Large intestine (tissue), 3 donors: ENCODE measurements around the gene TBL1X. TPM values are rescaled to one million over a fixed set of nuclear protein-coding genes. Genes with fewer than 3 reads are reported as not detected.
"Not testable (repeated sequence)": the region's sequence is repeated elsewhere in the genome, so short reads cannot be mapped to it uniquely, and the experiment has no call there.

ENCODE experiments used
- DNase-seq, 2 donors: peaks; one replicate each; pipeline versions ENCODE4 v3.0.0 to v3.0.0-alpha.2; 2013
- H3K27ac ChIP-seq: one replicate; pipeline ENCODE4 v1.5.1; 2013; ENCODE audit warnings: low read length
- H3K27me3 ChIP-seq: 2 replicates; pipeline ENCODE4 v1.6.1; 2013; ENCODE audit warnings: low read length; ENCODE audit not compliant: control insufficient read depth, insufficient read depth
- H3K36me3 ChIP-seq: 2 replicates; pipeline ENCODE4 v1.6.1; 2013; ENCODE audit warnings: low read length; ENCODE audit not compliant: control insufficient read depth, insufficient read depth
- H3K4me1 ChIP-seq: one replicate; pipeline ENCODE4 v1.6.1; 2013; ENCODE audit warnings: low read length; ENCODE audit not compliant: control insufficient read depth, insufficient read depth
- H3K4me3 ChIP-seq: one replicate; pipeline ENCODE4 v1.5.1; 2013; ENCODE audit warnings: low read length
- H3K9me3 ChIP-seq: one replicate; pipeline ENCODE4 v1.6.1; 2013; ENCODE audit warnings: mild to moderate bottlenecking, low read depth, low read length, moderate library complexity; ENCODE audit not compliant: control insufficient read depth
- WGBS: methylation state at CpG from one replicate; pipeline ENCODE4 v1.1.5; 2013; ENCODE audit warnings: low lambda C conversion rate; ENCODE audit not compliant: insufficient coverage; 5-methylcytosine and 5-hydroxymethylcytosine counted together
- polyA plus RNA-seq: library from polyadenylated mRNA; unstranded; fragments of 120-200 nt; gene quantifications from one replicate; pipeline ENCODE4 v1.2.1, GENCODE V29; 2013

The TBL1X gene
- polyA plus RNA-seq, 1 donor = 9.6 TPM

DNA sequence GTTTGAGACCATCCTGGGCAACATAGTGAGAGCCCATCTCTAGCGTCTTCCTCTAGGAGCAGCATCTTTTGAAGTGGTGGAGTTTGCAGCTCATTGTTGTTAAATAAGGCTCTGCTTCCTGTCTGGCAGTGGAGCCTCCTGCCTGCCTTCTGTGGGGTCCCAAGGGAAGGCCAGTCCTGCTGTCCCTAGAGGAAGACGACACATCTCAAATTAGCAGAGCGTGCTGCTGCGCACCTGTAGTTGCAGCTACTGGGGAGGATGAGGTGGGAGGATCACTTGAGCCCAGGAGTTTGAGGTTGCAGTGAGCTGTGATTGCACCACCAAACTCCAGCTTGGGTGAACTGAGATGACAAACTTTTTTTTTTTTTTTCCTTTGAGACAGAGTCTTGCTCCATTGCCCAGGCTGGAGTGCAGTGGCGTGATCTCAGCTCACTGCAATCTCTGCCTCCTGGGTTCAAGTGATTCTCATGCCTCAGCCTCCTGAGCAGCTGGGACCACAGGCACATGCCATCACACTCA lies 303.5 kb downstream of the TBL1X start:
- DNase-seq, H3K4me1 ChIP-seq, H3K9me3 ChIP-seq, H3K27ac ChIP-seq, H3K36me3 ChIP-seq, H3K27me3 ChIP-seq, H3K4me3 ChIP-seq: not testable (repeated sequence)
- WGBS = no CpG with 5 or more reads among the region's 5 CpGs

DNA sequence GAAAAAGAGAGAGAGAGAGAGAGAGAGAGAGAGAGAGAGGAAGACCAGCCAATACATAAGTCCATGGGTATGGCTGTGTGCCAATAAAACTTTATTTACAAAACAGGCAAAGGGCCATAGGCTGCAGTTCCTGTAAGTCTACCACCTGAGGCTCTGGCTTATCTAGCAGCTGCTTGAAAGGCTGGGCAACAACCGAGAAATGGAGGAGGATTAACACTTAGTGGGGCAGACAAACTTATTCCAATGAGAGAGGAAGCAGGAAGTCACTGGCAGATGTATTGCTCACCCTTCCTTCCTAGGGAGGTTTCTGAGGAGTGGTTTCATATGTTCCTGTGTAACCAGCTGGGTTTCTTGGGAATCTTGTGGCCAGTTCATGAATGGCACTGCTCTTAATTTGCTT lies 305.5 kb downstream of the TBL1X start:
- Histone ChIP-seq H3K27me3 (no peaks in the 10 kb centered on the region), H3K9me3 (no peaks in the 10 kb centered on the region), H3K4me3 (no peak overlapping the region), H3K36me3 (no peaks in the 10 kb centered on the region), H3K27ac (no peak overlapping the region), H3K4me1 (no peaks in the 10 kb centered on the region)
- no CpG with 5 or more reads among the region's 1 CpG for WGBS
- no peak for DNase-seq

DNA sequence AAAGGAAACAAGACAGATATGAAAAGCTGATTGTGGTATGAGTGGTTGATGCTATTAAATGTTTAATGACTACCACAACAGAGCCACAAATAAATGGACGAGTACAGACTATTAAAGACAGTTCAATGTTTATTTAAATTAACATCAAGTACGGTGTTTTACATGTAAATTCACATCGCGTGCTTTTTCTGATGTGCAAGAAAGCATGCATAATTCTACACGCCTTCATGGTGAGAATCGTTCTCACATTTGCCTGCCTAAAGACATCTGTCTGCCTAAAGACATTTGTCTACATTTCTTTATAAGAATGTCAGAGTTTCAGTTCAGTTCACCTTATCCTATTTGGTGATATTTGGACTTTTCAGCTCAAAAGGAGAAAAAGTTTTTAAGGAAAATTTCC lies 308.1 kb downstream of the TBL1X start:
- Histone ChIP-seq H3K4me1 (no peaks in the 10 kb centered on the region), H3K27ac (no peak overlapping the region), H3K4me3 (no peak overlapping the region), H3K27me3 (no peaks in the 10 kb centered on the region), H3K36me3 (no peaks in the 10 kb centered on the region), H3K9me3 (no peaks in the 10 kb centered on the region)
- no CpG with 5 or more reads among the region's 6 CpGs for WGBS
- no peak for DNase-seq

DNA sequence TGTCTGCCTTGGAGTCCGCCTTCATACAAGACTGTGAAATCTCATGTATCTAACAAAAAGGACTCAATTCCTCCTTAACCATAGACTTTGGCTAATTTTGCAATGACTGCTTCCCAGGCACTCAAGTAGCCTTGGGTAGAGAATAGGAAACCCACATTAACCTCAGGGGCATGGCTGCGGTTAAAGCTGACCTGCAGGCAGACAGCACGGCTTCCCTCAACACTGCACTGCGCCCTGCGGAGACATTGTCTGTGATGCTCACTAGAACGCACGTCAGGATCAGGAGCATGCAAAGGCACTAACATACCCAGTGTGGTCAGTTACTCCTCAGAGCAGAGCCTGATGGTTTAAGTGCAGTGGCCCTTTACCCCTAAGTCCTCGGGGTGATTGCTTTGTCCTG lies 311.1 kb downstream of the TBL1X start:
- no peak overlapping the region for H3K27ac ChIP-seq
- no peaks in the 10 kb centered on the region for H3K36me3 ChIP-seq
- H3K9me3 ChIP-seq = no peaks in the 10 kb centered on the region
- H3K4me1 ChIP-seq = no peaks in the 10 kb centered on the region
- no peaks in the 10 kb centered on the region for H3K27me3 ChIP-seq
- no peak for DNase-seq
- WGBS = no CpG with 5 or more reads among the region's 8 CpGs
- no peak overlapping the region for H3K4me3 ChIP-seq

DNA sequence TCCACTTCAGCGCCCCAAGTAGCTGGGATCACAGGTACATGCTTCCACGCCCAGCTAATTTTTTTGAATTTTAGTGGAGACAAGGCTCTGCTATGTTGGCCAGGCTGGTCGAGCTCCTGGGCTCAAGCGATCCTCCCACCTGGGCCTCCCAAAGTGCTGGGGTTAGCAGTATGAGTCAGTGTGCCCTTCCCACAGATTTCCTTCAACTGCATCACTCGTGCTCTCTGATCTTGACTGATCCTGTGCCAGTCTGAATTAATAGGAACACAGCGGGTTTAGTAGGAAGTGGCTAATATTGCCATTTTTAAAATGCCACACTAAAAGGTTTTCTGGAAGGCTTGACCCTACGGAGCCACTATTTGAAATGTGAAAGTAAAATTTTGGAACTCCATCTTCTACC lies 317.1 kb downstream of the TBL1X start:
- Histone ChIP-seq H3K27ac (no peak overlapping the region), H3K9me3 (no peaks in the 10 kb centered on the region), H3K27me3 (peaks cover 4% of the 10 kb centered on the region), H3K4me1 (peaks cover 4% of the 10 kb centered on the region), H3K4me3 (no peak overlapping the region), H3K36me3 (no peaks in the 10 kb centered on the region)
- no peak for DNase-seq
- WGBS = no CpG with 5 or more reads among the region's 7 CpGs

DNA sequence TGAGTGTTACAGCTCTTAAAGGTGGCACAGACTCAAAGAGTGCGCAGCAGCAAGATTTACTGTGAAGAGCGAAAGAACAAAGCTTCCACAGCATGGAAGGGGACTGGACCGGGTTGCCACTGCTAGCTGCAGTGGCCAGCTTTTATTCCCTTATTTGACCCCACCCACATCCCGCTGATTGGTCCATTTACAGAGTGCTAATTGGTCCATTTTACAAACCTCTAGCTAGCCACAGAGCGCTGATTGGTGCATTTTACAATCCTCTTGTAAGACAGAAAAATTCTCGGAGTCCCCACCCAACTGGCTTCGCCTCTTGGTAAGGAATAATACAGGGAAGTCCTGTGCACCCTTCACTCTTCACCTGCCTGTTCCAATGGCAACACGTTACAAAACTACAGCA lies 319.5 kb downstream of the TBL1X start:
- Histone ChIP-seq H3K27me3 (peaks cover 4% of the 10 kb centered on the region), H3K36me3 (no peaks in the 10 kb centered on the region), H3K9me3 (no peaks in the 10 kb centered on the region), H3K27ac (no peak overlapping the region), H3K4me1 (peaks cover 11% of the 10 kb centered on the region), H3K4me3 (no peak overlapping the region)
- DNase-seq = no peak
- WGBS = no CpG with 5 or more reads among the region's 8 CpGs

DNA sequence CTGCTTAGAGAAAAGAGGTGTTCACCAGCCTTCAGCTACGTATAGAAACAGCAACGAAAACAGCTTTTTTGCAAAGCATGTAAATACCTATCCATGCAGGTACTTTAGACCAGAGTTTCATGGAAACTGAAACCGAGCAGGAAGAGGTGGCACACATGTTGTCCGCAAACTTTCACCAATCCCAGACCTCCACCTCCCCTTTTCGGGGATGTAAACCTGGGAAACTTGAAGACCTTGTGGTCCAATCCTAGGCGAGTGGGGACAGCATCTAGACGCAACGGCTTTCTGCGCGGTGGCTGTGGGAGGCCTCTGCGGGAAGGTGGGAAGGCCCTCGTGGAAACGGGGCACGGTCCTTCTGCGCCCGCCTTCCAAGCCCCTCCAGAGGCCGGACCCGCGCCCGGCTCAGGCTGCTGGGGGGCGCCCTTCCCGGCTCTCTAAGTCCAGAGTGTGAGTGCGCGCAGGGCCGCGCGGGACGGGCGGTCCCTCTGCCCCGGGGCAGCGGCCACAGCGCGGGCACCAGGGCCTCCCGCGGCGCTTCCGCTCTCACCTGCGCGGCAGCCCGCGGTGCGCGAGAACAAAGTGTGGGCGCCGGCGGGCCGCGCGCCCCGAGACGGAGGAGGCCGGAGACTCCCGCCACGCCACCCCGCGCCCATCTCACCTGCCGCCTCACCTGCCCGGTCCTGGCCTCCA lies 320.5 kb downstream of the TBL1X start:
- DNase-seq = peak; percentile 29 to 72
- Histone ChIP-seq H3K4me3 (peak overlapping the region; percentile 43), H3K27ac (peak overlapping the region; percentile 56)

DNA sequence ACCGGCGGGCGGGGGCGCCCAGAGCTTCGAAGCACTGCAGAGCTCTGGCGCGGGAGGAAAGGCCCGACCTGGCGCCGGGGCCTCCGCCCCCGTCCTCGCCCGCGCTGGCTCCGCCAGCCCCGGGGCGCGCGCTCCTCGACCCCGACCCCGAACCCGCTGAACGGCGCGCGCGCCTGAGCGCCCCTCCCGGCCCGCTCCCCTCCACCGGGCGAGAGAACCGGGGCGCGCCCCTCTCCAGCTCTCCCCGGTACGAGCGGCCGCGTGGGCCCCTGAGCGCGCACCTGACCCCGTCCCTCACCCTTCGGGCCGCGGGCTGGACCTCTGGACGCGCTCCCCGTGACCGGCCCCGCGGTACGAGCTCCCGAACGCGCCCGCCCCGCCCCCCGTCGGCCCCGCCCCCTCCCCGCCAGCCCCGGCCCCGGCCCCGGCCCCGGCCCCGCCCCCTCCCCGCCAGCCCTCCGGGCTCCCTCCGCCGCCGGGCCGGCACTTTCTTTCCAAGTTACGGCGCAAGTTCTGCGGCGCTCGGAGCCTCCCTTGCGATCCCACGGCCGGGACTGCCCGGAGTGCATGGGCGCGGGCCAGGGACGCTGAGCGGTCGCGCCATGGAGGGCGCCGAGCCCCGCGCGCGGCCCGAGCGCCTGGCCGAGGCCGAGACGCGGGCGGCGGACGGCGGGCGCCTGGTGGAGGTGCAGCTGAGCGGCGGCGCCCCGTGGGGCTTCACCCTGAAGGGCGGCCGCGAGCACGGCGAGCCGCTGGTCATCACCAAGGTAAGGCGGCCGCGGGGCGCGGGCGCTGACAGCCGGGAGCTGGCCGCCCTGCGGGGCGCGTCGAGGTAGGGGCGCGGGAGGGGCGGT lies 321.3 kb downstream of the TBL1X start, which contains the start of gene SHROOM2:
TSS of gene SHROOM2 (plus strand) at position 486 of the 854 bp plus-strand sequence. CDS start at position 603, 117 bp downstream.
- Histone ChIP-seq H3K27ac (peak within 1 kb of the TSS; percentile 59), H3K36me3 (no peaks in the 10 kb centered on the region), H3K27me3 (peaks cover 4% of the 10 kb centered on the region), H3K4me1 (peaks cover 11% of the 10 kb centered on the region), H3K9me3 (no peaks in the 10 kb centered on the region), H3K4me3 (peak within 1 kb of the TSS; percentile 61)
- peak; percentile 24 to 53 for DNase-seq
- no CpG with 5 or more reads among the region's 132 CpGs for WGBS

More for the DNA sequence above, 320.5 kb downstream of the TBL1X start:
- Histone ChIP-seq H3K27me3 (peaks cover 4% of the 10 kb centered on the region), H3K4me1 (peaks cover 11% of the 10 kb centered on the region), H3K36me3 (no peaks in the 10 kb centered on the region), H3K9me3 (no peaks in the 10 kb centered on the region)
- WGBS = no CpG with 5 or more reads among the region's 58 CpGs

DNA sequence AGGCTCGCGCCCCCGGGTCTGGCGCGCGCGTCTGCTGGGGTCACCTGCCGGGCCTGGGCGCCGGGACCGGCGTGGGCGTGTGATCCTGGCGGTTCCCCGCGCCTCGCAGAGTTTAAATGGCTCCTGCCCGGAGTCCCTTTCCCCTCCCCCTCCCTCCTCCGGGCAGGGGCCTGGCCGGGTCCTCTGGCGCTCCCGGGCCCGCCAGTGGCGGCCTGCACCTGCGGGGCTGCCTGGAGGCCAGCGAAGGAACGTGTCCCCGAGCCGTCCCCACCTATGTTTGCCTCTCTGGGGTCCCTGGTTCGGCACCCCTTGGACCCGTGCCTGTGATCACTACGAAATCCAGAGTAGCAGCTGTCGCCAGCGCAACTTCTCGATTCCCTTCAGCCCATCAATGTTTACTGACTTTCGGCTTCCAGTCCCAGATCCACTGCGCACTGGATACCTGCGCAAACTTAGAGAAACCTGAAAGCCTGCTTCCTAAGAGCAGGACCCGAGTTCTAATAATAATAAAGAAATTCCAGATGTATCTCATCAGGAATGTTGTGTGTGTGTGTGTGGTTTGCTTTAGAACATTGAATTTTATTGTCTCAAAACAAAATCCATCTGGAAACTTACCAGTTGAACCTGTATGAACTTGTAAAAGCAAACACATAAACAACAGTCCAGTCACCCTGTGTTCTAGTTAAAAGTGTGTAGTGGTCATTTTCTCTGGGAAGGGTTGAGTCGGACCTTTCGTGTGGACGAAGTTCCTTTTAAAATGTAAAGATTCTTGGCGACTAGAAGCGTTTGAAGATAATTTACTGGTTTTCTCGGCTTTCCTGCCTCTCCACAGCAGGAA lies 322.2 kb downstream of the TBL1X start:
- H3K4me1 ChIP-seq = peaks cover 11% of the 10 kb centered on the region
- peaks cover 4% of the 10 kb centered on the region for H3K27me3 ChIP-seq
- peak overlapping the region; percentile 61 for H3K4me3 ChIP-seq
- no peaks in the 10 kb centered on the region for H3K36me3 ChIP-seq
- H3K27ac ChIP-seq = peak overlapping the region; percentile 59
- DNase-seq = peak in 1 of 2 donors; percentile 51
- H3K9me3 ChIP-seq = no peaks in the 10 kb centered on the region
- WGBS = no CpG with 5 or more reads among the region's 45 CpGs

DNA sequence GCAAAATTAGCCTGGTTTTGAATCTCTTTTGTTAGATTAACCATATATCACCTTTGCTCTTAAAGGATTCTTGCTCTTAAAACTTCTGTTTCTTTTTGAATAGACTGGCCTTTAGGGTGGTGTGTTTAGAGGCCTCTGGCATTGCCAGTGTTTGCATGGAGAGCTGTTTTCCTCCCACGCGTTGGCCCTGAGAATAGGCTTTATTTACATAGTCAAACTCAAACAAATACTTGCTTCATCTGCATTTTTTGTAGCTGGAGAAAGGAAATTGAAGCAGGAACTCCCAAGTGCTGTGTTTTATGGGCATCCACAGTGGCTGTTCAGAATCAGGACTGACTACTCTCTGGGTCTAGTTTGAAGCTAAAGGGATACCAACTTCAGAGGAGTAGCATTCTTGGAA lies 324.1 kb downstream of the TBL1X start:
- H3K4me3 ChIP-seq = no peak overlapping the region
- WGBS = no CpG with 5 or more reads among the region's 2 CpGs
- no peaks in the 10 kb centered on the region for H3K36me3 ChIP-seq
- H3K4me1 ChIP-seq = peaks cover 11% of the 10 kb centered on the region
- DNase-seq = no peak
- peaks cover 4% of the 10 kb centered on the region for H3K27me3 ChIP-seq
- H3K9me3 ChIP-seq = no peaks in the 10 kb centered on the region
- no peak overlapping the region for H3K27ac ChIP-seq
